Measurements from ENCODE around the gene COASY.

COASY gene

GRCh38 chr17:42612013-42612412 is 50.1 kb downstream of the COASY start:
- no peak for DNase-seq (ENCODE audit: low read depth in 2 of 2)

GRCh38 chr17:42613699-42614295 is 51.8 kb downstream of the COASY start:
- no peak for DNase-seq (ENCODE audit: low read depth in 2 of 2)
